GM12878 (cell line): ENCODE measurements around the gene UNC5B. TPM values are rescaled to one million over a fixed set of nuclear protein-coding genes. Genes with fewer than 3 reads are reported as not detected.

Experiments used
- CBX3 ChIP-seq: fragments of 200-600 bp; sonication (generic); IDR thresholded peaks from 2 replicates; pipeline ENCODE4 v1.6.1; 2016; ENCODE audit warnings: low read depth, borderline replicate concordance
- EED ChIP-seq: sonication (generic); IDR thresholded peaks from 2 replicates; pipeline ENCODE4 v1.6.1; 2016; ENCODE audit warnings: antibody characterized with exemption, low read depth
- HDAC2 ChIP-seq: fragments of 200-600 bp; sonication (generic); IDR thresholded peaks from 2 replicates; pipeline ENCODE4 v1.6.1; 2017
- LARP7 ChIP-seq: fragments of 450-650 bp; IDR thresholded peaks from 2 replicates; pipeline ENCODE4 v1.6.1; 2017; ENCODE audit warnings: mild to moderate bottlenecking
- POU2F2 ChIP-seq: IDR thresholded peaks from 3 replicates; pipeline ENCODE4 v1.6.1; 2011; ENCODE audit warnings: low read depth, mild to moderate bottlenecking, low read length, borderline replicate concordance
- REST ChIP-seq: IDR thresholded peaks from 2 replicates; pipeline ENCODE4 v1.6.1; 2012; ENCODE audit warnings: mild to moderate bottlenecking, low read depth, low read length
- RFX5 ChIP-seq: IDR thresholded peaks from 2 replicates; pipeline ENCODE4 v1.6.1; 2011; ENCODE audit warnings: low read depth, low read length, improper control_type of control experiment
- ZBTB33 ChIP-seq: fragments of 450-650 bp; IDR thresholded peaks from 2 replicates; pipeline ENCODE4 v1.6.1; 2017; ENCODE audit warnings: mild to moderate bottlenecking
- ZNF274 ChIP-seq: IDR thresholded peaks from one replicate; pipeline ENCODE4 v1.8.0; 2011; ENCODE audit not compliant: insufficient read length, insufficient read depth
- ZNF622 ChIP-seq: fragments of 450-650 bp; IDR thresholded peaks from 2 replicates; pipeline ENCODE4 v1.6.1; 2017; ENCODE audit warnings: mild to moderate bottlenecking, inconsistent platforms
- polyA plus RNA-seq, 11 experiments: library from polyadenylated mRNA; depleted of rRNA in 4 of 11; unstranded in 6 of 11; stranded (reverse) in 5 of 11; fragments of >200 nt; fragmentation: Nextera tagmentation in 4 of 11; fragmentation: Illumina TruSeq in 1 of 11; extraction: Ambion mirVana in 4 of 11; extraction: Trizol in 1 of 11; gene quantifications; 1 replicate in 1 of 11; 2 replicates in 10 of 11; pipeline versions ENCODE4 v1.2.1 to v1.2.3, GENCODE V29; 2011 to 2016; ENCODE audit warnings: inconsistent platforms in 2 of 11, missing spikeins in 2 of 11, low read depth in 1 of 11
- total RNA-seq, 4 experiments: library from RNA; depleted of rRNA in 3 of 4; stranded (reverse); fragments of >200 nt in 3 of 4; fragmentation: Illumina TruSeq in 1 of 4; extraction: Trizol in 1 of 4; gene quantifications; 2 replicates each; pipeline versions ENCODE4 v1.2.1 to v1.2.3, GENCODE V29; 2013 to 2021

UNC5B gene
- total and polyA plus RNA-seq, 10 of the 15 experiments (the other 5 are each of a cell fraction or from before 2014, with no cell fraction given), result 0.03 to 0.08 TPM; not detected in 8

GRCh38 chr10:71281646-71282322 is 69.4 kb downstream of the UNC5B start (continued):
- TF ChIP-seq ZBTB33, result no peak
- no peak for TF ChIP-seq ZNF622
- TF ChIP-seq ZNF274, result no peak
- TF ChIP-seq REST, result no peak
- TF ChIP-seq EED, result no peak
- no peak for TF ChIP-seq POU2F2
- TF ChIP-seq HDAC2, result no peak
- TF ChIP-seq RFX5, result no peak
- TF ChIP-seq CBX3, result no peak
- TF ChIP-seq LARP7, result no peak
